GM12891 (cell line): ENCODE data around the gene CILP2.

Source experiments
- PAX5 ChIP-seq: IDR thresholded peaks from 2 replicates; pipeline ENCODE4 v1.6.1; 2011; ENCODE audit warnings: low read length, moderate library complexity, mild to moderate bottlenecking; ENCODE audit not compliant: insufficient read depth, severe bottlenecking
- POLR2A ChIP-seq: IDR thresholded peaks from 2 replicates; pipeline ENCODE4 v1.6.1; 2011; ENCODE audit warnings: low read depth, low read length, control low read depth
- POLR2AphosphoS5 ChIP-seq: IDR thresholded peaks from 2 replicates; pipeline ENCODE4 v1.6.1; 2011; ENCODE audit warnings: low read depth, low read length, control low read depth
- POU2F2 ChIP-seq: IDR thresholded peaks from 2 replicates; pipeline ENCODE4 v1.6.1; 2011; ENCODE audit warnings: low read depth, mild to moderate bottlenecking, control low read depth, low read length, moderate library complexity

GRCh38 chr19:19529783-19530422 lies 8.2 kb upstream of the CILP2 start:
- TF ChIP-seq POLR2A (no peak), POLR2AphosphoS5 (no peak; the same call in 1 of the 2 replicates), PAX5 (no peak), POU2F2 (no peak)
